AG09309 (cell line): ENCODE measurements around the gene ZNF69.
"Not testable (repeated sequence)": the region's sequence is repeated elsewhere in the genome, so short reads cannot be mapped to it uniquely, and the experiment has no call there.

Experiments
- DNase-seq: peaks from one replicate; pipeline ENCODE4 v3.0.0-alpha.2; 2010; ENCODE audit warnings: low read depth
- H3K4me3 ChIP-seq: 2 replicates; pipeline ENCODE4 v1.5.1; 2011; ENCODE audit warnings: mild to moderate bottlenecking, low read depth, low read length, moderate library complexity; ENCODE audit not compliant: control insufficient read depth
- TF ChIP-seq, protein P1 (sequence below): IDR thresholded peaks from 2 replicates; pipeline ENCODE4 v1.5.1; 2011; ENCODE audit warnings: mild to moderate bottlenecking, low read depth, low read length, inconsistent platforms; ENCODE audit not compliant: insufficient read depth, control insufficient read depth; ENCODE audit errors: missing control alignments

ZNF69 gene

GRCh38 chr19:11924886-11925650 lies 37.5 kb downstream of the ZNF69 start, which contains the start of gene ZNF700:
Gene ZNF700, plus strand, starts transcription at chr19:11925107. Its CDS starts 104 bp downstream, at chr19:11925211.
- peak; percentile 46 for DNase-seq
- H3K4me3 ChIP-seq: peak within 1 kb of the TSS; percentile 97
- TF ChIP-seq, protein P1, sequence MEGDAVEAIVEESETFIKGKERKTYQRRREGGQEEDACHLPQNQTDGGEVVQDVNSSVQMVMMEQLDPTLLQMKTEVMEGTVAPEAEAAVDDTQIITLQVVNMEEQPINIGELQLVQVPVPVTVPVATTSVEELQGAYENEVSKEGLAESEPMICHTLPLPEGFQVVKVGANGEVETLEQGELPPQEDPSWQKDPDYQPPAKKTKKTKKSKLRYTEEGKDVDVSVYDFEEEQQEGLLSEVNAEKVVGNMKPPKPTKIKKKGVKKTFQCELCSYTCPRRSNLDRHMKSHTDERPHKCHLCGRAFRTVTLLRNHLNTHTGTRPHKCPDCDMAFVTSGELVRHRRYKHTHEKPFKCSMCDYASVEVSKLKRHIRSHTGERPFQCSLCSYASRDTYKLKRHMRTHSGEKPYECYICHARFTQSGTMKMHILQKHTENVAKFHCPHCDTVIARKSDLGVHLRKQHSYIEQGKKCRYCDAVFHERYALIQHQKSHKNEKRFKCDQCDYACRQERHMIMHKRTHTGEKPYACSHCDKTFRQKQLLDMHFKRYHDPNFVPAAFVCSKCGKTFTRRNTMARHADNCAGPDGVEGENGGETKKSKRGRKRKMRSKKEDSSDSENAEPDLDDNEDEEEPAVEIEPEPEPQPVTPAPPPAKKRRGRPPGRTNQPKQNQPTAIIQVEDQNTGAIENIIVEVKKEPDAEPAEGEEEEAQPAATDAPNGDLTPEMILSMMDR: no peak

- not testable (repeated sequence) for DNase-seq
- peak overlapping the region; percentile 97 for H3K4me3 ChIP-seq
Measured at GRCh38 chr19:11925651-11926187, 38.1 kb downstream of the ZNF69 start.

GRCh38 chr19:11927227-11927626 lies 39.6 kb downstream of the ZNF69 start:
- no peak for DNase-seq
- TF ChIP-seq, protein P1: no peak
- H3K4me3 ChIP-seq: no peak overlapping the region

GRCh38 chr19:11931051-11931450 lies 43.5 kb downstream of the ZNF69 start:
- TF ChIP-seq, protein P1: no peak
- no peak overlapping the region for H3K4me3 ChIP-seq
- DNase-seq: no peak

GRCh38 chr19:11931513-11931912 lies 43.9 kb downstream of the ZNF69 start:
- no peak for DNase-seq
- no peak overlapping the region for H3K4me3 ChIP-seq
- TF ChIP-seq, protein P1: no peak

- H3K4me3 ChIP-seq, DNase-seq: not testable (repeated sequence)
Measured at GRCh38 chr19:11935829-11936228, 48.2 kb downstream of the ZNF69 start.

- not testable (repeated sequence) for H3K4me3 ChIP-seq, DNase-seq
Measured at GRCh38 chr19:11938383-11938782, 50.8 kb downstream of the ZNF69 start.

DNA sequence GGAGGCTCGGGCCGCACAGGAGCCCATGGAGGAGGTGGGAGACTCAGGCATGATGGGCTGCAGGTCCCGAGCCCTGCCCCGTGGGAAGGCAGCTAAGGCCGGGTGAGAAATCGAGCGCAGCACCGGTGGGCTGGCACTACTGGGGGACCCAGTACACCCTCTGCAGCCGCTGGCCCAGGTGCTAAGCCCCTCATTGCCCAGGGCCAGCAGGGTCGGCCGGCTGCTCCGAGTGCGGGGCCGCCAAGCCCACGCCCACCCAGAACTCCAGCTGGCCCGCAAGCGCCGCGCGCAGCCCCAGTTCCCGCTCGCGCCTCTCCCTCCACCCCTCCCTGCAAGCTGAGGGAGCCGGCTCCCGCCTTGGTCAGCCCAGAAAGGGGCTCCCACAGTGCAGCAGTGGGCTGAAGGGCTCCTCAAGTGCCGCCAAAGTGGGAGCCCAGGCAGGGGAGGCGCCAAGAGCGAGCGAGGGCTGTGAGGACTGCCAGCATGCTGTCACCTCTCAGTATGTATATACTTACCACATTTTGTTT lies 53.8 kb downstream of the ZNF69 start:
- not testable (repeated sequence) for H3K4me3 ChIP-seq, DNase-seq
